Medulla oblongata (tissue), 1 donor: ENCODE measurements around the gene MAP3K19.
"Not testable (repeated sequence)": the region's sequence is repeated elsewhere in the genome, so short reads cannot be mapped to it uniquely, and the experiment has no call there.

Source experiments
- DNase-seq: peaks from one replicate; pipeline ENCODE4 v3.0.0-alpha.2; 2015; ENCODE audit errors: extremely low spot score

Gene MAP3K19

GRCh38 chr2:135050684-135051083 lies 3.4 kb upstream of the MAP3K19 start:
- no peak for DNase-seq

- DNase-seq = no peak
These were observed 2.9 kb upstream of the MAP3K19 start for GRCh38 chr2:135050132-135050531.

GRCh38 chr2:135048122-135048521 lies 875 bp upstream of the MAP3K19 start:
- no peak for DNase-seq

DNA sequence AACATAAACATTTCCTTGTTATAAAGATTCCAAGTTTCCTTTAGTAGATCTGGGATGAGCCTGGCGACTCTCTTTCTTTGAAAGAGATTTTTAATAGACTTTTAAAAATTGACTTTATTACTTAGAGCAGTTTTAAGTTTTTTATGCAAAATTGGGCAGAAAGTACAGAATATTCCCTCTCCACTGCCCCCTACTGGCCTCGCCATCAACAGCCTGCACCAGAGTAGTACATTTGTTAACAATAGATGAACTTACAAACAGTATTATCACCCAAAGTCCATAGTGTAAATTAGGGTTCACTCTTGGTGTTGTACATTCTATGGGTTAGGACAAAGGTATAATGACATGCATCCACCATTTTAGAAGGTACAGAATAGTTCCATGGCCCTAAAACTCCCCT lies 3.9 kb downstream of the MAP3K19 start:
- DNase-seq = no peak

DNA sequence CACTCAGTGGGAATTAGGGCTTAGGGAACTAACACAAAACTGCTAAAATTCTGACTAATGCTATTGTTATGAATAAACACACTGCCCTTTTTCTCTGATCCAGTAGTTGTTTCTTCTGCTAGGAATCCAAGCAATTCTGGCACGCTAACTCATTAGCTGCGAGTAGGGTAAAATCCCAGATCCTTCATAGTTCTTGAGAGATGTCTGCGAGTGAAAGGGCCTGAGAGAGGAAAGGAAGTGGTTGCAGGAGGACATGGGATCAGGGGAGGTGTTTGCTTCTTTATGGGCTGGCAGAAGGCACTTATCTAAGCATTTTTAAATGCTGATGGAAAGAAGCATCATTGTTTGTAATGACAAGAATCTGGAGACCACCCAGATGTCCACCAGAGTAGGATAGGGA lies 9.4 kb downstream of the MAP3K19 start:
- DNase-seq = no peak

DNA sequence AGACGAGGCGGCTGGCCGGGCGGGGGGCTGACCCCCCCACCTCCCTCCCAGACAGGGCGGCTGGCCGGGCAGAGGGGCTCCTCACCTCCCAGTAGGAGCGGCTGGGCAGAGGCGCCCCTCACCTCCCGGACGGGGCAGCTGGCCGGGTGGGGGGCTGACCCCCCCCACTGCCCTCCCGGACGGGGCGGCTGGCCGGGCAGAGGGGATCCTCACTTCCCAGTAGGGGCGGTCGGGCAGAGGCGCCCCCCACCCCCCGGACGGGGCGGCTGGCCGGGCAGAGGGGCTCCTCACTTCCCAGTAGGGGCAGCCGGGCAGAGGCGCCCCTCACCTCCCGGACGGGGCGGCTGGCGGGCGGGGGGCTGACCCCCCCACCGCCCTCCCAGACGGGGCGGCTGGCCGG lies 14.0 kb downstream of the MAP3K19 start:
- DNase-seq = not testable (repeated sequence)

DNA sequence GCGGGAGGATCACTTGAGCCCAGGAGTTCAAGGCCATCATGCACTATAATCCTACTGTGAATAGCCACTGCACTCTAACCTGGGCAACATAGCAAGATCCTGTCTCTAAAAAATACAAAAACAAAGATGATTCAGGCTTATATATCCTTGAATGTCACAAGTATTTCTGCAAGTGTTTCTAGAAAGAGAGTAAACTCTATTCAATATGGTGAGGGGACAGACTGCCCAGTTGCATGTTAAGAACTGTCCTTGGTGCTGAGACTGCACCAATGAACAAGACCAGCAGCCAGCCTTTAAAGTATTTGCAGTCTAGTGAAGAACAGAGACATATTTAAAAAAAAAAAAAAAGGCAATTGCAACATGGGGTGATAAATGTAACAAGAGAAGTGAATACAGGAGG lies 16.4 kb downstream of the MAP3K19 start:
- no peak for DNase-seq

- DNase-seq = no peak
These were observed 17.6 kb downstream of the MAP3K19 start for GRCh38 chr2:135029481-135030134.

DNA sequence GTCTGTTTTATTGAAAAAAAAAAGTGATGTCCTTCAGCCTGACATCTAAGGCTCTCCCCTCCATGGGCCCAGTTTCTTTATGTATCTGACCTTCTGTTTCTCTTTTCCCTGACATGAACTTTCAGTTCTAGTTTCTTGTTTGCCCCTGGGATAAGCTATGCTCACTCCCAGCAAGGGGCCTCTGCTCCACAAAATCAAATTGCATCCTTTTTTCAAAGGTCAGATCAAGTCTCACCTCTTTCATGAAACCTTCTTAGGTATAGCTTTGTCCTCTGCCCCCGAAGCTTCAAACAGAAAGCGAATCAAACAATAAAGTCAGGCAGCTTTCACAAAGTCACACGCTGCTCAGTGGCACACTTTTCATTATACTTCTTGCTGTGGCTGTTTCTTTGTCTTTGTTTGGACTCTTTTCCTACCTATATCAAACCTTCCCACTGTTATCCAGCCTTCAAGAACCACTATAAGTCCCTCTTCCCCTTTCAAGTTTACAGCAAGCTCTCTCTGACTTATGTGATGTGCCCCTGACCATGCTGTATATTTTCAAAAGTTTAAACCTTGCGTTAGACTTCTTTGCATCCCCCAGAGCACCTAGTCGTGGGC lies 23.3 kb downstream of the MAP3K19 start:
- DNase-seq = no peak

DNA sequence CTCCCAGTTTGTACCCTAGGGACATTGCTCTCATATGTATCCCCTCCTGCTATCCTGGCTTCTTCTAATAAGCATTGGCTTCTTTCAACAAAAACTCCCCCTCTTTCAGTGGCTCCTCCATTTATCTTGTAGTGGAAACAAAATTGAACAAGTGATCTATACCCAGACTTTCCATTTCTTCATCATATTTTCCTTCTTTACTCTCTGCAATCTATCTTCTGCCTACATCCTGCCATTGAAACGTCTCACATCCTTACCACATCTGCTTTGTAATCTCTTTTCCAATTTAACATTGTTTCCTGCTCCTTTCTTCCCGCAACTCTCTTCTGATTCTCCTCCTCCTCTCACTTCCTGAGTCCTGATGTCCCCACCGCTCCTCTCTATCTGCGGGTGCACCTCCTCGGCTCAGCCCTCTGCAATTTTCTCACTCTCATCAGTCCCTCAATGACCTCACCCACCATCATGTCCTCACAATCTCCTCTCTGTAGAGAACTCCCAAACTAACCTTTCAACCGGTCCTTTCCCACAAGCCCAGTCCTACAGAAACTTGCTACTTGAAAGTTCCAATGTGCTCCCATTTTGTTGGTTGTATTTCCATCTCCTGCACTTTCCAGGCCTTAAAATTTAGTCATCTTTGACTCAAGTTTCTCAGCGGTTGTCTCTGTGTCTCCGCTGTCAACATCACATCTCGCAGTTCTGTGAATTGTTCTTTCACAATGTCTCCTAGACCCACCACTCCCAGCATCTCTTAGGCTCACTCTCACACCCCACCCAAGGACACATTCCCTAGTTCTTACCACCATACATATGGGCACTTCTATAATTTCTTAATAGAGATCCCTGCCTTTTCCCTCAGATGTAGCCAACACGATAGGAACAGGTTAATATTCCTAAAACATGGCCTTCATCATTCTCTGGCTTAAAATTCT lies 24.0 kb downstream of the MAP3K19 start:
- DNase-seq = no peak

DNA sequence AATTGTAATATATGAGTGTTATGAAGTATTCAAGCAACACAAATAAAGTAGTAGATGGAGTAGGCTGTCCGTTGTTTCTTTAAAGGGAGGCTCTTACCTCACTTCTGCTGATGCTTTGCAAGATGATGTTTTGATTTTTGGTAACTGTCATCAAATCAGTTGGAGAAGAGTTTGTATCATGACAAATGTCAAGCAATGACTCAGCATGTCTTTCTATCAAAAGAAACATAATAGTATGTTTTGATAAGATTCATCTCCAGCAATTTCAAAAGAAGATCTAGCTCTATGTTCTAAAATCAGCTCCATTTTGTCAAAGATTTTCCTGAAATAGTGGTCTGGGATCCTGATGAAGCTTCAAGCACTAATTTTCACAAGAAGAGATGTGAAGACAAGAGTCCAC lies 25.6 kb downstream of the MAP3K19 start:
- DNase-seq = no peak

- no peak for DNase-seq
These were observed 35.6 kb downstream of the MAP3K19 start for GRCh38 chr2:135011633-135012032.

DNA sequence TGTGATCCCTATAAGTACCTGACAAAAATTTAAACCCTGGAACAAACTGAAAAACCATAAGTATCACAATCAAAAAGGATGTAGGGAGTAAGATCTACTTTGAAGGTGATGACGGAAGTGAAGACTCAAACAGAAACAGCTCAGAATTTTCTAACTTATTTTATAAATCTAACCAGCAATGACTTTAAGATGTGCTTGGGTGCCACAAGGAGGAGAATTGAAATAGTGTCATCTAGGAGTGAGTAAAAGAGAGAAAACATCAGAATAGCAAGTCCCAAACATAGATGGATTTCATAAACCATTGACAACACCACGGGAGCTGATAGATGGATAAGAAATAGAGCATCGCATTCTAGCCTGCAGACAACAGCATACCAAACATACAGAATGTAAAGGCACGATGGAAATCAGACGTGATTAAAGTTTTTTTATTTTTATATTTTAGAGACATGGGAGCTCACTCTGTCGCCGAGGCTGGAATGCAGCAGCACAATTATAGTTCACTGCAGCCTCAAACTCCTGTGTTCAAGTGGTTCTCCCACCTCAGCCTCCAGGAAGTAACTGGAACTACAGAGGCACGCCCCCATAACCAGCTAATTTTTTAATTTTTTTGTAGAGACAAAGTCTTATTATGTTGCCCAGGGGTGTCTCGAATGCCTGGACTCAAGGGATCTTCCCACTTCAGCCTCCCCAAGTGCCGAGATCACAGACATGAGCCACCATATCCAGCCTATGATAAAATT lies 36.9 kb downstream of the MAP3K19 start:
- no peak for DNase-seq

GRCh38 chr2:135009339-135009738 lies 37.9 kb downstream of the MAP3K19 start:
- DNase-seq = no peak

DNA sequence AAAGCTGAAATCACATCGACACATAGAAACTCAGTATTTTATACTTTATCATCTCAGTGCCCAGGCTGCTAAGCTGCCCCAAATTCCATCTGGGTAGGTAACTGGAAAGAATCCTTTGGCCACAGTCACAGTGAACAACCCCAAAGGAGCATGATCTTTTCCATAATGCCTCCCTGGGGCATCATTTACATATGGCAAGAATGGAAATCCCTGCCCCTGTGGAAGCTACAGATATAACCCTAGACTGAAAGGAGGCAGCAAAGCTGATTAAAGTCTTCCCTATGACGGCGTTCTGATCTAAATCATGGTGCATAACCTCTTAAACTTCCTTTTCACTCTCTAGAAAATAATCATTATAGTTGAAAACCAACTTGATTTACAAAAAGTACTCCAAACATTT lies 41.5 kb downstream of the MAP3K19 start:
- DNase-seq = no peak

DNA sequence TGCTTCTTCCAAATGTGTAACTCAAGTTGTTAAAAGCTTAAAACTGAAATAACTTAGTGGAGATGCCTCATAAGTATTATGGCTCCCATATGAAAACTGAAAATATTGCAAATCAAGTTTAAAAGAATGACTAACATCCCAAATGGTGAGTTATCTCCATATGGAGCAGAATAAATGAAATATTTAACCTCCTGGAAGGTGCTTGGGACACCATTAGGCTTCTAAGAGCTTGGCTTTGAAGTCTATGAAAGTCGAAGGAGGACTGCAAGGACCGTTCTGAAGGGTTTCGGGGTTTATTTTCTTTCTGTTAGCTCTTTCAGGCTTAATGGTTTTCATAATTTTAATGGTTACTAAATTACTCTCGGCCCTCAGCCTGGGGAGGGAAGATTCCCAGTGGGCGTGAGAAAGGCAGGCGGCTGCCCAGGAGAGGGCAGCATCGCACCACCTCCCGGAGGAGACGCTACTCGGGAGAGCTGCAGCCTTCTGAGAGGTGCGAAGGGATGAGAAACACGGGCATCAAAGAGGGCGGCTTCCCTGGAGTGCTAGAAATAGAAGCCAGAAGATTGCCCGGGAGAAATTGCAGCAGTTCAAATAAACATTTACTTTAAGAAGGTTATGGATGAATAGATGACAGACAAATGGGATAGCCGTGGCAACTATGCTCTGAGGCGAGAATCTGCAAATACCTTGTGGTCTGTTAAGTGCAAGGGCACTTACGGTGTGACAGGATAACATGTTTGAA lies 43.1 kb downstream of the MAP3K19 start:
- peak; percentile 82 for DNase-seq

GRCh38 chr2:135002836-135003235 lies 44.4 kb downstream of the MAP3K19 start:
- no peak for DNase-seq

- no peak for DNase-seq
These were observed 47.7 kb downstream of the MAP3K19 start for GRCh38 chr2:134999521-134999920.

- peak; percentile 21 for DNase-seq
These were observed 58.1 kb downstream of the MAP3K19 start for GRCh38 chr2:134988994-134989605.

- DNase-seq = no peak
These were observed 62.2 kb downstream of the MAP3K19 start for GRCh38 chr2:134985061-134985460.

- no peak for DNase-seq
These were observed 64.6 kb downstream of the MAP3K19 start for GRCh38 chr2:134982603-134983002.
